Tibial nerve (tissue), 4 donors: Measurements from ENCODE around the gene TNIP1. TPM values are rescaled to one million over a fixed set of nuclear protein-coding genes. Genes with fewer than 3 reads are reported as not detected.

Experiments
- DNase-seq, 2 donors: peaks; one replicate each; pipeline ENCODE4 v3.0.0-alpha.2; 2019; ENCODE audit warnings: low spot score in 2 of 2
- H3K27ac ChIP-seq, 4 donors: fragments of 200-600 bp; sonication (generic) in 3 of 4; one replicate each; pipeline ENCODE4 v1.5.1; 2017 to 2019; ENCODE audit warnings: mild to moderate bottlenecking in 1 of 4
- H3K27me3 ChIP-seq, 2 donors: fragments of 200-600 bp; sonication (generic) in 1 of 2; one replicate each; pipeline versions ENCODE4 v1.5.1 to v1.6.0; 2017 to 2019
- H3K36me3 ChIP-seq, 3 donors: fragments of 200-600 bp; sonication (generic); one replicate each; pipeline ENCODE4 v1.5.1; 2018 to 2019
- H3K4me1 ChIP-seq, 4 donors: fragments of 200-600 bp; sonication (generic) in 3 of 4; one replicate each; pipeline ENCODE4 v1.5.1; 2017 to 2019
- H3K4me3 ChIP-seq, 4 donors: fragments of 200-600 bp; sonication (generic) in 3 of 4; one replicate each; pipeline ENCODE4 v1.5.1; 2017 to 2019; ENCODE audit warnings: mild to moderate bottlenecking in 1 of 4, moderate library complexity in 1 of 4
- H3K9me3 ChIP-seq, 4 donors: fragments of 200-600 bp; sonication (generic) in 3 of 4; one replicate each; pipeline ENCODE4 v1.5.1; 2017 to 2019
- CTCF ChIP-seq, 5 experiments: fragments of 200-600 bp in 3 of 5; fragments of 450-650 bp in 2 of 5; sonication (generic) in 3 of 5; IDR thresholded peaks; one replicate each; pipeline ENCODE4 v1.5.1; 2016 to 2019; ENCODE audit warnings: antibody characterized with exemption in 5 of 5, mild to moderate bottlenecking in 3 of 5, moderate library complexity in 2 of 5
- EP300 ChIP-seq, 2 donors: sonication (generic); formaldehyde crosslinking; IDR thresholded peaks; one replicate each; pipeline ENCODE4 v1.6.1; 2017; ENCODE audit warnings: antibody characterized with exemption in 2 of 2, mild to moderate bottlenecking in 1 of 2
- POLR2A ChIP-seq, 2 donors: fragments of 450-650 bp; IDR thresholded peaks; one replicate each; pipeline ENCODE4 v1.6.1; 2017; ENCODE audit warnings: antibody characterized with exemption in 2 of 2, mild to moderate bottlenecking in 2 of 2, moderate library complexity in 2 of 2
- WGBS, 2 donors: methylation state at CpG; one replicate each; pipeline ENCODE4 v1.1.5; 2018; 5-methylcytosine and 5-hydroxymethylcytosine counted together
- total RNA-seq, 4 donors: library from RNA; depleted of rRNA; stranded (reverse); fragments of >200 nt; gene quantifications; one replicate each; pipeline ENCODE4 v1.1.0, GENCODE V29; 2016

The TNIP1 gene
- total RNA-seq, 4 donors from 2014 or later, result 91.2 to 108 (median 94.3) TPM

GRCh38 chr5:151047814-151048425, 32.9 kb downstream of the TNIP1 start:
- Histone ChIP-seq H3K27me3 (no peaks in the 10 kb centered on the region), H3K4me1 (peaks cover 0 to 35% (median 8%) of the 10 kb centered on the region in 4 donors), H3K36me3 (peaks cover 0 to 93% (median 36%) of the 10 kb centered on the region in 3 donors), H3K4me3 (no peak overlapping the region), H3K27ac (peak overlapping the region in 1 of 4 donors; percentile 48), H3K9me3 (no peaks in the 10 kb centered on the region)
- WGBS, 2 donors, result 66 to 73% methylated on average over 13 of the region's 13 CpGs
- TF ChIP-seq CTCF (IDR thresholded peaks at IDR 0.05) (peak; percentile 78 to 86 (median 86)), POLR2A (IDR thresholded peaks at IDR 0.05) (no peak)
- DNase-seq, result no peak

GRCh38 chr5:151042453-151043093, 38.3 kb downstream of the TNIP1 start:
- H3K27me3 ChIP-seq, result no peaks in the 10 kb centered on the region
- no peaks in the 10 kb centered on the region for H3K9me3 ChIP-seq
- no peak for DNase-seq
- no peak overlapping the region for H3K27ac ChIP-seq
- 93 to 97% methylated on average over 12 of the region's 12 CpGs for WGBS, 2 donors
- no peak for TF ChIP-seq POLR2A (IDR thresholded peaks at IDR 0.05)
- TF ChIP-seq EP300 (IDR thresholded peaks at IDR 0.05), result no peak
- no peak for TF ChIP-seq CTCF (IDR thresholded peaks at IDR 0.05)
- peaks cover 0 to 34% (median 18%) of the 10 kb centered on the region in 4 donors for H3K4me1 ChIP-seq
- peaks cover 0 to 93% (median 38%) of the 10 kb centered on the region in 3 donors for H3K36me3 ChIP-seq
- H3K4me3 ChIP-seq, result no peak overlapping the region

DNA sequence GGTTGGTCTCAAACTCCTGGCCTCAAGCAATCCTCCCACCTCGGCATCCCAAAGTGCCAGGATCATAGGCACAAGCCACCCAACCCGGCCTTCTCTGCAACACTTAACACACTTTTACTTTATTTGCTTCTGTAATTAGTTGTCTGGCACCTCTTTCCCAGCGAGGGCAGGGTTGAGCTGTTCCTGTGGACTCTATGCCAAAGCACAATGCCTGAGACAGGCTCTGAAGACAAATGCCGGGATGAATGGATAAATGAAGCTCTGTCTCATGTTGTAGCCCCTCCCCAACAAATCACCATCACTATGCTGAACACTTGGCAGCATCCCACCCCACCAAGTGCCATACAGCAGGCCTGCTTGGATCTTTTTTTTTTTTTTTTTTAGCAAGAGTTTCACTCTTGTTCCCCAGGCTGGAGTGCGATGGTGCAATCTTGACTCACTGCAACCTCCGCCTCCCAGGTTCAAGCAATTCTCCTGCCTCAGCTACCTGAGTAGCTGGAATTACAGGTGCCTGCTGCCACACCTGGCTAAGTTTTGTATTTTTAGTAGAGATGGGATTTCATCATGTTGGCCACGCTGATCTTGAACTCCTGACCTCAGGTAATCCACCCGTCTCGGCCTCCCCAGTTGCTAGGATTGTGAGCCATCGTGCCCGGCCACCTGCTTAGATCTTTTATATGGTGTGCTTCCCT, 39.1 kb downstream of the TNIP1 start:
- peaks cover 0 to 42% (median 21%) of the 10 kb centered on the region in 4 donors for H3K4me1 ChIP-seq
- H3K27ac ChIP-seq, result peak overlapping the region in 1 of 4 donors; percentile 18
- WGBS, 2 donors, result 91 to 92% methylated on average over 11 of the region's 11 CpGs
- H3K9me3 ChIP-seq, result no peaks in the 10 kb centered on the region
- no peak overlapping the region for H3K4me3 ChIP-seq
- H3K36me3 ChIP-seq, result peaks cover 0 to 92% (median 38%) of the 10 kb centered on the region in 3 donors
- no peaks in the 10 kb centered on the region for H3K27me3 ChIP-seq
- no peak for DNase-seq
- no peak for TF ChIP-seq POLR2A (IDR thresholded peaks at IDR 0.05)
- TF ChIP-seq EP300 (IDR thresholded peaks at IDR 0.05), result no peak
- no peak for TF ChIP-seq CTCF (IDR thresholded peaks at IDR 0.05)

DNA sequence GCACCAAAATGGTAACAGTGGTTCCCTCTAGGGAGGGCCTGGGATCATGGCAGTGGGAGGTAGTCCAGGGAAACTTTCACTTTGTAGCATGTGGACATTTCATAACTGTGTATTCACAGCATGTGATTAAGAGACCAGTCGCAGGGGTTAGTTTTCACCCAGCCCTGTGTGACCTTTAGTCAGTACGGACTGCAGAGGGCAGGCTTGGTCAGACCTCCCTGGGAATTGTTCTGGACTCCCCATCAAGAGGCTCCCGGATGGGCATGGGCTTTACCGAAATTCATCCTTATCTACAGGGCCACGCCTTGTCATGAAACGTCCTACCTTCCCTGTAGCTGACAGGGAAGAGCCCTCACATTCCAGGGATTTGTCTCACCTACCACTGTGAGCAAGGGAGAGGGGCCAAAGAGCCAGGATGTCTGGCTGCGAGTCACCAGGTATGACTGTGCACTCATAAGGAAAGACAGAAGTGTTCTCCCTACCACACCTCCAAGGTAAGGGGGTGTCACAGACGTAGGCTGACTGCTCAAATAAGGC, 40.6 kb downstream of the TNIP1 start:
- no peaks in the 10 kb centered on the region for H3K27me3 ChIP-seq
- TF ChIP-seq CTCF (IDR thresholded peaks at IDR 0.05), result peak in 1 of 5 experiments; percentile 5
- no peak for TF ChIP-seq POLR2A (IDR thresholded peaks at IDR 0.05)
- TF ChIP-seq EP300 (IDR thresholded peaks at IDR 0.05), result peak; percentile 26 to 56
- H3K27ac ChIP-seq, result peak overlapping the region in 3 of 4 donors; percentile 35 to 79 (median 68)
- no peak overlapping the region for H3K4me3 ChIP-seq
- DNase-seq, result no peak
- peaks cover 0 to 94% (median 40%) of the 10 kb centered on the region in 3 donors for H3K36me3 ChIP-seq
- H3K4me1 ChIP-seq, result peaks cover 0 to 43% (median 21%) of the 10 kb centered on the region in 4 donors
- no peaks in the 10 kb centered on the region for H3K9me3 ChIP-seq
- WGBS, 2 donors, result 64 to 70% methylated on average over 8 of the region's 8 CpGs
